NCI-H774 (cell line): Measurements from ENCODE around the gene LGALS9B.
"Not testable (repeated sequence)": the region's sequence is repeated elsewhere in the genome, so short reads cannot be mapped to it uniquely, and the experiment has no call there.

Experiments
- DNase-seq: peaks from one replicate; lab custom pipeline; 2025; lab: John Stamatoyannopoulos, UW

LGALS9B gene

DNA sequence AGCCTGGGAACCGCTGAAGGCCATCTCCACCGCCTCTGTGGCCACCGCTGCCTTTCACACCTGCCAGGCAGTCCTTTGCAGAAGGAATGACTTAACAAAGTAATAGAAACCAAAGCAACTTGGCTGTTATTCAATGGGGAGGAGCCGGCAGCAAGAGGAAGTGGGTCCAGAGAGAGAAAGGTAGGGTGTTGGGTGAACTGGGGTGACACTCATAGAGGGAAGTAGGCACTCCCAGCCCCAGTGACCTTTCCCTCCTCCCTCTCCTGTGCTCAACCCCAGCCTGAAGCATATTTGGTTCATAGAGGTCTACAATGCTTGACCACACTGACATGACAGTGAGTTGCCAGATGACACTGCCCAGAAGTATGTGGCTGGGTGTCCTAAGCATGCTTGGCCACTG is at the start of gene LGALS9B:
Gene LGALS9B, minus strand, starts transcription at position 93 of the 400 bp plus-strand sequence. Its CDS starts 69 bp downstream, at position 24.
- not testable (repeated sequence) for DNase-seq

DNA sequence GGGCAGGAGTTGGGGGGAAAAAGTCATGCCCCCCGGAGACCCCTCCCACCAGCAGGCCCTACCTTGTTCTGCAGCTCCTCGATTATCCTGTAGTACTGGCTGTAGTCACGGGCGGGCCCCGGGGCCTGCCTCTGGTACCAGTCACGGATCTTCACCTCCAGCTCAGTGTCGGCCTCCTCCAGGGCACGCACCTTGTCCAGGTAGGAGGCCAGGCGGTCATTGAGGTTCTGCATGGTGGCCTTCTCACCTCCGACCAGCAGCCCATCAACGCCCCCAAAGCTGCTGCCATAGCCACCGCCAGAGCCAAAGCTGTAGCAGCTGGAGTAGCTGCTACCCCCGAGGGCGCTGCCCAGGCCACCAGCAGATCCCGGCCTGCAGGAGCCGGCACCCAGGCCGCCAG is 49.6 kb upstream of the LGALS9B start:
- DNase-seq = not testable (repeated sequence)

DNA sequence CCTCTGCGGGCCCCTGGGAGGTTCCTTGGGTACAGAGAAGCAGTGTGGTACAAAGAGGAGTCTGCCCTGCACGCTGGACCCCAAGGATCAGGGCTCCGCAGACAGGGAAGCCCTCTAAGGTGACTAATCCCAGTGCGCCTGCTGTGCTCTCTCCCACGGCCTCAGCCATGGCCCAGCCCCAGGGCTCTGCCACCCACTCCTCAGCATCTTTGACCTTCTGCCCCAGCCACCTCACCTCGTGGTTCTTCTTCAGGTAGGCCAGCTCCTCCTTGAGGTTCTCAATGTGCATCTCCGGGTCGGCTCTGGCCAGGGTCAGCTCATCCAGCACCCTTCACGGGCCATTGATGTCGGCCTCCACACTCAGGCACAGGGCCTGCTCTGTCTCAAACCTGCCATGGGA is 47.8 kb upstream of the LGALS9B start:
- not testable (repeated sequence) for DNase-seq

DNA sequence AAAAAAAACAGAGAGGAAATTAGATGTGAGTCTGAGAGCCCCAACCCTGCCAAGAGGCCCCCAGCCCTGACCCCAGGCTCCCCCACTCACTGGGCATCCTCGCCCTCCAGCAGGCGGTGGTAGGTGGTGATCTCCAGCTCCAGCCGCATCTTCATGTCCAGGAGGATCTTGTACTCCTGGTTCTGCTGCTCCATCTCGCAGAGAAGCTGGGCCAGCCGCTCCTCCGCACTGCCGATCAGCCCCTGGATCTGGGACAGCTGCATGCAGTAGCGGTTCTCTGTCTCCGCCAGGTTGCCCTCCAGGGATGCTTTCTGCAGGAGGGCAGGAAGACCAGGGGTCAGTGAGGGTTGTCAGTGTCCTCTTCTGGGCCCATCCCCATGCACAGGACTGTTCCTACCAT is 46.2 kb upstream of the LGALS9B start:
- DNase-seq = not testable (repeated sequence)

DNA sequence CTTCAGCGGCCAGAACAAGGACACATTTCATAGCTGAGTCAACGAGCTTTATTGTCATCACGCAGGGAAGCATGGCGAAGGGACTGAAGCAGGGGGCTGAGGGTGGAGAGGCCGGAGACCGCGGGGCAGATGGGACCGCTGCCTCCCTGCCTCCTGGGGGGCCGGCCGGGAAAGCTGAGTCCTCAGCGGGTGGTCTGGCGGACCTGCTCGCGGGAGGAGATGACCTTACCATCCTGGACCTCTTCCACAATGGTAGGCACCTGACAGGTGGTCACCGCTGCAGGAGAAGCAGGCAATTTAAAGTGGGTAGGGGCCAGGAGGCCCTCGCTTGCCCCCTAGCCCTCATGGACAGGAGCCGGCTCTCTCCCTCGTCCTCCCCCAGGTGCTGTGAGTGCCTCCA is 45.0 kb upstream of the LGALS9B start:
- not testable (repeated sequence) for DNase-seq

DNA sequence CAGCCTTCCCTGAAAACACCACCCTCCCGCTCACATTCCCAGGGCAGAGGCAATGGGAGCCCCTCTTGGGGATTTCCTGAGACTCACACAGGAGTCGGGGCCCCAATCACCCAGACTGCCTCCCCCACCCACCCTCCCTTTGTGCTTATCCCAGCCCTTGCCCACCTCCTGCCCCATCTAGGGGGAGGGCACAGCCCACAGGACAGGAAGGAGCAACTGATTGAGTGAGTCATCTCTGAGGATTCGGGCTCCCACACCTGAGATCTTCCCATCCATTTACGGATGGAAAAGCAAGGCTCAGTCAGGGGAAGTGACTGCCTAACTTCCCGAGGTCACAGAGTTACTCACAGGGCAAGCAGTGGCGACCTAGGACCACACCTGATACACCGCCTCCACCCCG is 44.4 kb upstream of the LGALS9B start:
- DNase-seq = not testable (repeated sequence)

DNA sequence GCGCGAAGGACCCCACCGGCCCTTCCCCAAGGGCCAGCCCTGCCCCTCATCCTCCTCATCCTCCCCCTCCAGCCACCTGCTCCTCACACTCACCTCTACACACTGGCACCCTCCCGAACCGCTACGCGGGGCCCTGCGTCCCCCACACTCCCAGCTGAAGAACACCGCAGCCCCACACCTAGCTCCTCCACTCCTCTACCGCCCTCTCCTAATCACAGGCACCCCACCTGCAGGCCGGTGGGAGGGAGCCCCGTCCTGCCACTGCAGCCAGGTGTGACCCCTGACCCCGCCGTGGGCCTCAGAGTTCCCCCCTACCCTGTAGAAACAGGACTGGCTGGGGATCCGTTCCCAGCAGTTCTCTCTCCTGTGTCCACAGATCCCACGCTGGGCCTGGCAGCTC is 38.0 kb upstream of the LGALS9B start:
- DNase-seq = not testable (repeated sequence)

DNA sequence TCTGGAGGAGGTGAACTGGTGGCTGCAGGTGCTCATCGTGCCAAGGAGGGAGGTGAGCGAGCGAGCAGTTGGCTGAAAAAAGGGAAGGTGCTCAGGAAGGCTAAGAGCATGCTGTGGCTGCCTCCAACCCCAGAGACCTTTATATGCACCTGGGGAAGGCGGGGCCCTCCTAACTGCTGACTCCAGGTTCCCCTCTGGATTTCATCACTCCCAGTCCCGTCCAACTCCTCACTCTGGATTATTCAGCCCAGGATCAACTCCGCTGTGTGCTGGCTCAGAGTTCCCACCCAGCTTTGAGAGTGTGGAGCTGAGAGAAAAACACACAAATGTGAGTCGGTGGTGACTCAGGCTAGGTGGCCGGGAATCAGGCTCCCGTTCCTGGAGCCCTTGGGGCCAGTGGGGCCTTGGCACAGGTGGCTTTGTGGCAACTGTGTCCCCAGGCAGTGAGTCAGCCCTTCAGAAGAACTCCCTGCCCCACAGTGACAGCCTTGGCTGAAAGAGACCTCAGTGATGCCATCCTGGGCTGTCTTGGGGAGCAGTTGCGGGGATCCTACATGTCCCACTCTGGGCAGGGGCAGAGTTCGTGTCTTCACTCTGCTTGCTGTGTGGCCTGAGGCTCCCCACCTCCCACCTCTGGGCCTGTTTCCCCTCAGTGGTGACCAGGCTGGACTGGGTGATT is 37.2 kb upstream of the LGALS9B start:
- not testable (repeated sequence) for DNase-seq

DNA sequence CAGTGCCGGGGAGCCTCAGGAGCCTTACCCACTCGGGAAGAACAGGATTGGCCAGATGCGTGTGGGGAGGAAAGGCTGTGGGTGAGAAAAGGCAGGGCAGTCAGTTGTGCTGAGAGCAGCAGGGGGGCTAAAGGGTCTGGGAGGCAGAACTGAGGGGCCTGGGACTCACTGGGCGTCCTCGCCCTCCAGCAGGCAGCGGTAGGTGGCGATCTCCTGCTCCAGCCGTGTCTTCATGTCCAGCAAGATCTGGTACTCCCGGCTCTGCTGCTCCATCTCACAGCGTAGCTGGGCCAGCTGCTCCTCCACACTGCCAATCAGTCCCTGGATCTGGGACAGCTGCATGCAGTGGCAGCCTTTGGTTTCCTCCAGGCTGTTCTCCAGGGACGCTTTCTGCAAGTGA is 34.6 kb upstream of the LGALS9B start:
- not testable (repeated sequence) for DNase-seq

DNA sequence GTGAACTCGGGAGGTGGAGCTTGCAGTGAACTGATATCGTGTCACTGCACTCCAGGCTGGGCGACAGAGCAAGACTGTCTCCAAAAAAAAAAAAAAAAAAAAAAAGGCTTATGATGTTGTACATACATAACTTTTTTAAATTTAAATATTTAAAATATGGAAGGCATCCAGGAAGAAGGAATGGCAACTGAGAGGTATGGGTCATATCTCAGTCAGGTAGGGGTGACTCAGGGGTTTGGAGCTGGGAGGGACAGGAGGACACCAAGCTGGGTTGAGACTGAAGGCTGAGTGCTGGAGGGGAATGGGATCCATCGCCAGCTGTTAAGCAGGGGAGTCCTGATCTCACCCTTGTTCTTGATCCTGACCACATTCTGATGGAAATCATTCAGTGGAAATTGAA is 33.0 kb upstream of the LGALS9B start:
- DNase-seq = not testable (repeated sequence)

DNA sequence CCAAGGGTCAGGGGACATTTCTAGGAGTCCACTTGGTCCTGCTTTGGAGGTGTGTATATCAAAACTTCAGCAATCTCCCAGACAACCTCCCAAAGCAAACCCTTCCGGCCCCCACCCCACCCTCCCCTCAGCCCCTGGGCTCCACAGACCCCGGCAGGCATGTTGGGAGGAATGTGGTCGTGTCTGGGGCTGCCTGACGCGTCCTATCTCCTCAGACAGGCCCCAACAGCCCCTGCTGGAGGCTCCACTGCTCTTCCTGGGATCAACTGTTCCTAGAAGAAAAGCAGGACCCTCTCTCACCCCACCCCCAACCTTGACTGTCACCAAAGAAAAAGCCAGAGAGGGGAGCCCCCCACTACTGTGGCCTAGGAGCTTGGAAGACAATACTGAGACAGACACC is 28.1 kb upstream of the LGALS9B start:
- not testable (repeated sequence) for DNase-seq

DNA sequence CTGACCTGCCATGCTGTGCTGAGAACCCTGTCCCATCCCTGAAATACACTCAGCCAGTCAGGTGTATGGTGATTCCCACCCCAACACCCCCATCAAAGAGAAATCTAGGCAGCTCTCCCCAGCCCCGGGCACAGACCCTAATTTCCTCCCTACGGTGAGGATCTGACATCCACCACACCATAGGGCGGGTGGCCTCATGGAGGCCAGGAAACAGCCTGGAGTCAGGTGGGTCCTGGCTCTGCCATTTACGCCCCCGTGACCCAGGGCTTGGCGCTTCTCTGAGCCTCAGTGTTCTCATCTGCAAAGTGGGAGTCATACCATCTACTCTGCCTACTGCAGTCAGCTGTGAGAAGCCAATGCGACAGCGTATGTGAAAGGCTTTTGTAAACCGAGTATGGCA is 27.4 kb upstream of the LGALS9B start:
- not testable (repeated sequence) for DNase-seq

DNA sequence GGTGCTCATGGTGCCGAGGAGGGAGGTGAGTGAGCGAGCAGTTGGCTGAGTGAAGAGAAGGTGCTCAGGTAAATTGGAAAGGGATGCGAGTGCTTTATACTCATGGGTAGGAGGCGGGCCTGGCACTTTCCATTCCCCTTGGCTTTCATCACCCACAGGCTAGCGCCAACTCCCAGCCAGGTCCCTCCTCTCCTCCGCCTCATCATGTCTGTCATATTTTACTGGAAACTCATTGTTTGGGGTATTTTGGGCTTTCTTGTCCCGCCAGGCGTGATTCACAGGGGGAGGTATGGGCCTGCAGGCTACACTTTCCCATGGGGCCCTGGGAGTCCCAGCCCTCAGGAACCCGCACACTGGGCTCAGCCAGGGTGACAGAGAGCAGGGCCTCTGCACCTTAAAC is 26.8 kb upstream of the LGALS9B start:
- not testable (repeated sequence) for DNase-seq

DNA sequence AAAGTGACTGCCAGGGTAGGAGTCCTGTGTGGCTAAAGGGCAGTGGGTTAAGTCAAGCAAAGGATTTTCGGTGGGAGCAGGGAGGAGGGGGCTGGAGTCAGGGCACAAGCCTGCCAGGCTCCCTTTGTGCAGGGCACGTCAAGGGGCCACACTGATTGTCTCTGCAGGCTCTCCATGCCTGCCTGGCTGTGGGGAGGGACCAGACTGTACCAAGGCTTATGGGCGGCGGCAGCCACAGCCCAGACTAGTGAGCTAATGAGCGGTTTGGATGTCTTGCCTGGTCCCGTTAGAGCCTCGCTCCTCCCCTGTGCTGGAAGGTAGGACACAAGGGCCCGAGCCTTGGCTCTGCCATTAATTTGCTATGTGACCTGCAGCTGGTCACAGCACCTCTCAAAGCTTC is 25.6 kb upstream of the LGALS9B start:
- DNase-seq = not testable (repeated sequence)

DNA sequence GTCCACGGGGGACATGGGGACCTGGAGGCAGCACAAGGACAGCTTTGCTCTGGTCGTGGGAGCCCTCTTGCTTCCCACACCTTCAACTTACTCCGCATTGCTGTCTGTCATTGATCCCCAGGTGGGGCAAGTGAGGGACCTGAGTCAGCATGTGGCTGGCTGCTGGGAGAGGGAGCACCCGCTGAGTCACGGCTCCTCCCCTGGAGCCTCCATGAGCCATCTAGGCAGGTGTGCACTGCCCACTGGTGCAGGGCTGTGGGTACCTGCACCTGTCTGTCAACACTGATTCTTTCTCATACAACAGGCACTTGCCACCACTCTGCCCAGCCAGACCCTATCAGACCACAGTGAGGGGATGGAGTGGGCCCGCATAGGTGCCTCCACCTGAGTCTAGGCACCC is 24.8 kb upstream of the LGALS9B start:
- DNase-seq = not testable (repeated sequence)

DNA sequence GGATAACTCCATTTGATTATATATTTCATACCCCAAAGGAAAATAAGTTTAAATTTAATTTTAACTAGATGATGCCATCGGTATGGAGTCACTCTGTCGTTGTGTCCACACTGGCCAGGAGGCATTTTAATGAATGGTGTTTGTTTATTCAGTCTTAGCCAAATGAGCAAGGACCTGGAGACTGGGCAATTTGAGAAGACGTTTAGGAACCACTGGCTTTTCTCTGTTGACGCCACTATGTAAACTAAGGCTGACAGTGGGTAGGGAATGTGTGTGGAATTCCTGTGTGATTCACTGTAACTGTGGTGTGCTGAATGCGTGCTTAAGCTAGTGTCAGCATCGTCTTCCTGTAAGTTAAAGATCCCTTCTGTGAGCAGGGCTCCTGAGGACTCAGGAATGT is 17.6 kb upstream of the LGALS9B start:
- not testable (repeated sequence) for DNase-seq

DNA sequence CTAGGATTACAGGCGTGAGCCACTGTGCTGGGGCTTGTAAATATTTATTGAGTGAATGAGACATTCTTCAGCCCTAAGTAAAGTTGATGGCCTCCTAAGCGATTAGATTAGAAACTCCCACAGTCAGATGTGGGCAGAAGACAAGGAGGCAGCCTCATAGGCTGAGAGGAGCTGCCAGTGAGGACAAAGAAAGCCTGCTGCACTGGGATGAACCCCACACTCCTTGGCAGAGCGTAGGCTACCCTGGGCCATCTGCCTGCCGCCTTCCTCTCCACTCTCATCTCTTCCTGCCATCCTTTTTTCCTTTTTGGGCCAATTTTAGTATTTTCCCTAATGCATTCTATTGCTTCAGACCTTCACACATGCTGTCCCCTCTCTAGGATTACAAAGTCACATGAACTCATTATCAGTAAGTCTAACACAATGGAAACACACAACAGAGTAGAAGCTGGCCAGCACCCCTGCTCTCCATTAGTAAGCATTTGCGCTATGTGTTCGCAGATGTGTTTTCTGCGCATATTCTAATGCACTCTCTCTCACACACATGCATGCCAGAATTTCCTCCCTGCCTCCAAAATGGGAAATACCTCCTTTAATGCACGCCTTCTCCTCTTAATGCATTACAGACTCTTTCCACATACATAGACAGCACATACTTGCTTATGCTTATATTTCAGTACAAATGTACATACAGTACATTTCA is 12.7 kb upstream of the LGALS9B start:
- DNase-seq = not testable (repeated sequence)

DNA sequence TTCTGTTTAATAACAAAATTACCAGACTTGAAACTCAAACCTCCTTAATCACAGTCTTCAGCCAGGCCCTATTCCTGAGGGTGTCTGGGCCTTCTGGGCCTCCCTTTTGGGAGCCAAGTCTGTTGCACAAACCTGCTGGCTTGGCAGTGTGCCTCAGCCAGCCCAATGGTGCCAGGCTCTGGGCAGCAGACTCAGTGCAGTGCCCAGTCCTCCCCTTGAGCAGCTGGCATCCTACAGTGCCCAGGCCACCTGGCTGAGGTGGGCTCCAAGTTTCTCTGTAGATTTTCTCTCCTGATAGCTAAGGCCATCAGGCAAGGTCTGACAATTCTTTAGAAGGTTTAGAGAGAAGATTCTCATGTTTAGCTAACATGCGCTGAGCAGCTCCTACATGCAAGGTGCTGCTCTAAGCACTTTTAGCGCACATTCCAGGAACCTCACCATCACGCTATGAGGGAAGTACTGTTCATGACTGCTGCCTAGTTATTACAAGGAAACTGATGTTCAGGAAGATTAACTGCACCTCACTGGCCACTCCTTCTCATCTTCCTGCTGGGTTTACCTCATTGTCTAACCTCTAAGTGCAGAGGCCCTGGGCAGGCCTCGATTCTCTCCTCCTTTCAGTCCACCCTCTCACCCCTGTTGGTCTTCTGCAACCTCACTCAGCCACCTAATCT is 10.2 kb upstream of the LGALS9B start:
- DNase-seq = not testable (repeated sequence)

DNA sequence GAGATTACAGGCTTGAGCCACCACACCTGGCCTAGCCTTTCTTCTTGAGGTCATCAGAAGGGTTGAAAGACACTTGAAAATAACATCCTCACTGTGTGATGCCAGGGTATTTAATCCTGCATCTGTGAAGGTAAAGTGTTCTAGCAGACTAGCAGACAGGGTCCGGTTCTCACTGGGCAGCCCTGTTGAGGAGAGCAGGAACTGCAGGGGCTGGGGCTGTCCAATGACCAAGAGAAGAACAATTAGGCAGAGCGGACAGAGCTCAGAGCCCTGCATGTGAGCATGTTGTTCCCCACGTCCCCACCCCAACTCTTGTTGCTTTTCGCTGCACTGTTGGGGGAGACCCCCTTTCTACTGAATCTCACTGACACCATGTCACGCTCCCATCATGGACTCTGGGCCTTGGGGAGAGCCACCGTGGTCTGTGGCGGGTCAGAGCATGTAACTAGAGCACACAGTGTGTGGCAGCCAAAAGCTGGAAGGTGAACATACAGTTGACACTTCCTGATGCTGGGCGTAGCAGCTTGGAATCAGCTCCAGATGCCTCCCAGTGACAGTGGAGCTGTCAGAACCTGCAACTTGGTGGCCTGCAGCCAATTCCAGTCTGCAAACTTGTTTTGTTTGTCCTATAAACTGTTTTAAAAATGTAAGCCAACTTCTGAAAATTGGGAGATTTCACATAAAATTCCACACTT is 7.9 kb upstream of the LGALS9B start:
- not testable (repeated sequence) for DNase-seq

DNA sequence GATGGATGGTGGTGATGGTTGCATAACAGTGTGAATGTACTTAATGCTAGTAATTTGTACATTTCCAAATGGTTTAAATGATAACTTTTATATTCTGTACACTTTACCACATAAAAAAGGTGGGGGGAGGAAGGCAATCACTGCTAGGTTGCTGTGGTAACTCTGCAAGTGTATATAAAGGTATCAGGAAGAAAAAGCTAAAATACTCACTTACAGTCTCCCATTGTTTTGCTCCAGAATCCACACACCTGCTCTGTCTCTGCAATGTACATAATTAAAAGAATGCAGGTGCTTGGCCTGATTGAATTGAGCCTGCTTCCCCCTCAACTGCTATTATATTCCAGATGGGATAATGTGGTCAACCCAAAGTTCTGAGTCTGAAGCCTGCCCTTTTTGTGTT is 6.7 kb upstream of the LGALS9B start:
- DNase-seq = not testable (repeated sequence)

DNA sequence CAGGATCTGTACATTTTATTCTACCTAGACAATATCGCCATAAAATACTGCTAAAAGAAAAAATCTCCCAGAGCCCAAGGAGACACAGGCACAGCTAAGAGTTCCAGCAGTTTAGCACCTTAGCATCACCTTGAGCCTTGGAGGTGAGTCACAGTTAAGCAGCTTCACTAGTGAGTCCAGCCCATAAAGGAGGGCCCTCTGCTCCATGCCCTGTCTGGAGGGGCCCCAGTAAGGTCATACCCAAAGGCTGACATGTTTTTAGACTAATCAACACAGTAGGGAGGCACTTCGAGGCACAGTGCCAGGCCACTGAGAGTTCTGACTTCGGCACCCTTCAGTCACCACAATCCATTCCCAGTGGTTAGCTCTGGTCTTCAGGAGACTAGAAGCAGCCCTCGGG is 2.6 kb upstream of the LGALS9B start:
- DNase-seq = not testable (repeated sequence)

DNA sequence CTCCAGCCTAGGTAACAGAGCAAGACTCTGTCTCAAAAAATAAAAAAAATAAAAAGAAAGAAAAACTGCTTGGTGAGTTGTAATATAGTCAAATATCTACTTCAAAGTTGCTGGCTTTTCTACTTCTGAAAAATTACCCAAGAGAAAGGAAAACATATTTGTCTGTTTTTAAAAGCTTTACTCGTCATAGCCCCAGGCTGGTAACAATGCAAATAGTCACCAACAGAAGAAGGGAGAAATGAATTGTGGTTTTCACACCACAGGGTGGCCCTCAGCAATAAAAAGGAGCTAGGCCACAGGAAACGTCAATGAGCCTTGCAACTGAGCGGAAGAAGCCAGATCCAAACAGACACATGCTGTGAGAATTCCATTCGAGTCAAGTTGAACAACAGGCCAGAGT is 1.8 kb upstream of the LGALS9B start:
- DNase-seq = not testable (repeated sequence)
